WTC11 (cell line): ENCODE measurements around the gene THSD7B.

Source experiments
- CTCF ChIP-seq: fragments of 200-600 bp; IDR thresholded peaks from 2 replicates; pipeline ENCODE4 v1.8.0; 2022; ENCODE audit warnings: antibody characterized with exemption
- E2F5 ChIP-seq: sonication (generic); formaldehyde crosslinking; IDR thresholded peaks from 2 replicates; pipeline ENCODE4 v1.8.1; 2022; ENCODE audit warnings: mild to moderate bottlenecking, moderate library complexity, missing genetic modification reagents
- FOXJ3 ChIP-seq: sonication (generic); formaldehyde crosslinking; IDR thresholded peaks from 2 replicates; pipeline ENCODE4 v1.9.0; 2021; ENCODE audit warnings: missing genetic modification reagents, mild to moderate bottlenecking, borderline replicate concordance
- MAX ChIP-seq: sonication (generic); formaldehyde crosslinking; IDR thresholded peaks from 2 replicates; pipeline ENCODE4 v1.8.0; 2022; ENCODE audit warnings: mild to moderate bottlenecking, missing genetic modification reagents
- TEAD4 ChIP-seq: sonication (generic); formaldehyde crosslinking; IDR thresholded peaks from 2 replicates; pipeline ENCODE4 v1.8.0; 2022; ENCODE audit warnings: mild to moderate bottlenecking, missing genetic modification reagents

DNA sequence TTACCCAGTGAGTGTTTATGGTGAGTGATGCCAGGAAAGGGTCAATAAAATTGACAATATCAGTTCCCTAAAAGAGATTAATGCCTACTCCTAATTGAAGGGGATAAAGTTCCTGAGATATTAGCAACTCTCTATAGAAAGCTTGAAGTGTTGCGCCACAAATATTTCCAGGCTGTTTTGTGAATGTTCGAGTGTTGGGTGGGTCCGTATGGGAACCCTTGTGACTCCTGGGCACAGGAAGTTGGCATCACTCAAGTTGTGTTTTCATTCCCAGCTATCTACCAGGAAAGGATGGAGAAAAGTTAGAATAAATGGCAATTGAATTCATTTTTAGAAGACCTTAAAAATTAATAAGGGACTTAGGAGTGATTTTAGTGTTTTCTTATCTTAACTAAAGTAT is 472.7 kb downstream of the THSD7B start:
- TF ChIP-seq FOXJ3 (CRISPR knock-in tag), result no peak
- TF ChIP-seq CTCF, result no peak
- TF ChIP-seq TEAD4 (CRISPR knock-in tag), result no peak
- TF ChIP-seq MAX, result no peak
- TF ChIP-seq E2F5 (CRISPR knock-in tag), result no peak
